SK-N-SH (cell line): Measurements from ENCODE around the gene CBX8. TPM values are rescaled to one million over a fixed set of nuclear protein-coding genes. Genes with fewer than 3 reads are reported as not detected.

Experiments used
- CTCF ChIA-PET: fragments of 300-600, 350-600 bp; formaldehyde crosslinking; extraction: SDS; loops from one replicate; lab custom pipeline; 2021; lab: Yijun Ruan, JAX
- POLR2A ChIA-PET: fragments of 350-600 bp; sonication (Branson Sonifier 250); formaldehyde crosslinking; extraction: SDS; loops from one replicate; lab custom pipeline; 2020; ENCODE audit warnings: antibody characterized with exemption, inconsistent platforms; lab: Yijun Ruan, JAX
- DNase-seq: peaks from one replicate; pipeline ENCODE4 v3.0.0; 2012
- H2AFZ ChIP-seq: fragments of 200-600 bp; sonication (generic); 2 replicates; pipeline ENCODE4 v1.8.1; 2016; ENCODE audit warnings: antibody characterized with exemption, mild to moderate bottlenecking, low read depth
- H3F3A ChIP-seq: fragments of 200-600 bp; sonication (generic); replicated peaks from 2 replicates; pipeline ENCODE3; 2016; ENCODE audit warnings: antibody characterized with exemption, mild to moderate bottlenecking; ENCODE audit not compliant: insufficient read depth
- H3K27ac ChIP-seq, 2 experiments: fragments of 200-500 bp in 1 of 2; fragments of 200-600 bp in 1 of 2; sonication (Bioruptor generic) in 1 of 2; sonication (generic), shearing (Covaris generic) in 1 of 2; 2 replicates each; pipeline versions ENCODE4 v1.5.1 to v1.6.1; 2014 to 2016; ENCODE audit warnings: low read depth in 2 of 2, inconsistent platforms in 1 of 2, low read length in 1 of 2, mild to moderate bottlenecking in 1 of 2, mixed read lengths in 1 of 2
- H3K27me3 ChIP-seq: fragments of 200-600 bp; sonication (generic), shearing (Covaris generic); 2 replicates; pipeline ENCODE4 v1.6.1; 2016; ENCODE audit warnings: mixed run types; ENCODE audit not compliant: insufficient read depth
- H3K36me3 ChIP-seq, 2 experiments: fragments of 200-500 bp in 1 of 2; fragments of 200-600 bp in 1 of 2; sonication (Bioruptor generic) in 1 of 2; sonication (generic) in 1 of 2; replicated peaks in 1 of 2; 2 replicates each; pipeline versions ENCODE3 to v1.5.1; 2014 to 2016; ENCODE audit warnings: low read length in 1 of 2, mild to moderate bottlenecking in 1 of 2; ENCODE audit not compliant: insufficient read depth in 2 of 2, control insufficient read depth in 1 of 2
- H3K4me1 ChIP-seq, 2 experiments: fragments of 200-500 bp in 1 of 2; fragments of 200-600 bp in 1 of 2; sonication (Bioruptor generic) in 1 of 2; sonication (generic), shearing (Covaris generic) in 1 of 2; 2 replicates each; pipeline versions ENCODE4 v1.5.1 to v1.6.1; 2014 to 2016; ENCODE audit warnings: low read depth in 1 of 2, low read length in 1 of 2, mixed run types in 1 of 2; ENCODE audit not compliant: insufficient read depth in 2 of 2, control insufficient read depth in 1 of 2
- H3K4me2 ChIP-seq: fragments of 200-600 bp; sonication (generic), shearing (Covaris generic); 2 replicates; pipeline ENCODE4 v1.6.1; 2017; ENCODE audit warnings: mixed run types
- H3K4me3 ChIP-seq, 2 experiments: fragments of 200-500 bp in 1 of 2; fragments of 200-600 bp in 1 of 2; sonication (Bioruptor generic) in 1 of 2; sonication (generic), shearing (Covaris generic) in 1 of 2; 2 replicates each; pipeline versions ENCODE4 v1.5.1 to v1.8.1; 2014 to 2016; ENCODE audit warnings: low read depth in 2 of 2, inconsistent platforms in 1 of 2, low read length in 1 of 2, mild to moderate bottlenecking in 1 of 2, mixed read lengths in 1 of 2, moderate library complexity in 1 of 2
- H3K79me2 ChIP-seq: fragments of 200-600 bp; sonication (generic); 2 replicates; pipeline ENCODE4 v1.8.1; 2017; ENCODE audit warnings: mild to moderate bottlenecking; ENCODE audit not compliant: insufficient read depth
- H3K9ac ChIP-seq: fragments of 200-600 bp; sonication (generic); 2 replicates; pipeline ENCODE4 v1.6.1; 2017; ENCODE audit warnings: mixed run types
- H3K9me2 ChIP-seq: fragments of 200-600 bp; sonication (generic); 2 replicates; pipeline ENCODE4 v1.6.1; 2017; ENCODE audit warnings: mixed run types
- H3K9me3 ChIP-seq: fragments of 200-600 bp; sonication (generic); 2 replicates; pipeline ENCODE4 v1.6.1; 2017; ENCODE audit warnings: mixed run types, mild to moderate bottlenecking, moderate library complexity
- H4K20me1 ChIP-seq: fragments of 200-600 bp; sonication (generic); 2 replicates; pipeline ENCODE4 v1.6.1; 2017; ENCODE audit warnings: mild to moderate bottlenecking, mixed run types; ENCODE audit not compliant: insufficient read depth
- ELF1 ChIP-seq: IDR thresholded peaks from 2 replicates; pipeline ENCODE4 v1.4.0; 2012
- FOXM1 ChIP-seq: IDR thresholded peaks from 2 replicates; pipeline ENCODE4 v1.4.0; 2012; ENCODE audit warnings: low read depth, mild to moderate bottlenecking
- GATA2 ChIP-seq: sonication (generic); formaldehyde crosslinking; IDR thresholded peaks from 2 replicates; pipeline ENCODE4 v1.5.0; 2020; ENCODE audit warnings: mild to moderate bottlenecking, missing genetic modification reagents
- JUND ChIP-seq: IDR thresholded peaks from 2 replicates; pipeline ENCODE4 v1.4.0; 2012
- MEF2A ChIP-seq: IDR thresholded peaks from 2 replicates; pipeline ENCODE4 v1.4.0; 2012; ENCODE audit warnings: low read depth, borderline replicate concordance
- MXI1 ChIP-seq: IDR thresholded peaks from 2 replicates; pipeline ENCODE4 v1.6.1; 2012; ENCODE audit warnings: mild to moderate bottlenecking, low read depth, low read length, improper control_type of control experiment
- NFIC ChIP-seq: IDR thresholded peaks from 2 replicates; pipeline ENCODE4 v1.4.0; 2012; ENCODE audit warnings: borderline replicate concordance
- NRF1 ChIP-seq: IDR thresholded peaks from 2 replicates; pipeline ENCODE4 v1.6.1; 2012; ENCODE audit warnings: low read depth, mild to moderate bottlenecking, low read length
- RCOR1 ChIP-seq: fragments of 150-350 bp; IDR thresholded peaks from 2 replicates; pipeline ENCODE4 v1.6.1; 2017; ENCODE audit warnings: antibody characterized with exemption, low read length
- RXRA ChIP-seq: IDR thresholded peaks from 2 replicates; pipeline ENCODE4 v1.4.0; 2012; ENCODE audit warnings: low read depth, mild to moderate bottlenecking, borderline replicate concordance
- TAF1 ChIP-seq: IDR thresholded peaks from 2 replicates; pipeline ENCODE4 v1.6.1; 2012; ENCODE audit warnings: low read depth, mild to moderate bottlenecking, low read length, moderate library complexity, borderline replicate concordance
- TEAD4 ChIP-seq: IDR thresholded peaks from 2 replicates; pipeline ENCODE4 v1.4.0; 2012; ENCODE audit warnings: mild to moderate bottlenecking, borderline replicate concordance; ENCODE audit not compliant: insufficient read depth
- WGBS: methylation state at CpG from one replicate; pipeline ENCODE4 v1.1.6; 2017; ENCODE audit warnings: low lambda C conversion rate; 5-methylcytosine and 5-hydroxymethylcytosine counted together
- polyA plus RNA-seq, 3 experiments: library from polyadenylated mRNA; depleted of rRNA; stranded (reverse); fragments of >200 nt; gene quantifications; 2 replicates each; pipeline ENCODE4 v1.2.3, GENCODE V29; 2012
- TF ChIP-seq, protein P1 (sequence below): fragments of 150-350 bp; IDR thresholded peaks from 2 replicates; pipeline ENCODE4 v1.6.1; 2017; ENCODE audit warnings: antibody characterized with exemption, low read length, low read depth, borderline replicate concordance

The CBX8 gene
- polyA plus RNA-seq, 1 of the 3 experiments (the other 2 are of a cell fraction): 2.9 TPM

GRCh38 chr17:79750650-79751545 is 46.0 kb downstream of the CBX8 start:
- H3K27me3 ChIP-seq: peaks cover 26% of the 10 kb centered on the region
- no peaks in the 10 kb centered on the region for H3K79me2 ChIP-seq
- H3K27ac ChIP-seq: no peak overlapping the region
- POLR2A ChIA-PET: no interaction called here
- no peak overlapping the region for H3K4me3 ChIP-seq
- peaks cover 0 to 6% of the 10 kb centered on the region in 2 experiments; a peak in 1 of 4 replicates for H3K4me1 ChIP-seq
- H3F3A ChIP-seq: peaks cover 16% of the 10 kb centered on the region
- no peaks in the 10 kb centered on the region for H3K9me3 ChIP-seq
- no peaks in the 10 kb centered on the region for H4K20me1 ChIP-seq
- no peak for DNase-seq
- WGBS: 66% methylated on average over 13 of the region's 13 CpGs
- CTCF ChIA-PET: interaction anchor here (1.1 to 3.1 kb wide), 5 partner anchors 9 to 84 kb away, joined by 5 to 22 read pairs (median 7); partner anchors contain the start of gene CBX2
- H3K4me2 ChIP-seq: no peak overlapping the region
- H3K36me3 ChIP-seq: no peaks in the 10 kb centered on the region
- TF ChIP-seq NRF1 (no peak), MXI1 (no peak), TEAD4 (no peak)
- no peak overlapping the region for H3K9ac ChIP-seq
- H3K9me2 ChIP-seq: no peaks in the 10 kb centered on the region
- H2AFZ ChIP-seq: no peak overlapping the region

DNA sequence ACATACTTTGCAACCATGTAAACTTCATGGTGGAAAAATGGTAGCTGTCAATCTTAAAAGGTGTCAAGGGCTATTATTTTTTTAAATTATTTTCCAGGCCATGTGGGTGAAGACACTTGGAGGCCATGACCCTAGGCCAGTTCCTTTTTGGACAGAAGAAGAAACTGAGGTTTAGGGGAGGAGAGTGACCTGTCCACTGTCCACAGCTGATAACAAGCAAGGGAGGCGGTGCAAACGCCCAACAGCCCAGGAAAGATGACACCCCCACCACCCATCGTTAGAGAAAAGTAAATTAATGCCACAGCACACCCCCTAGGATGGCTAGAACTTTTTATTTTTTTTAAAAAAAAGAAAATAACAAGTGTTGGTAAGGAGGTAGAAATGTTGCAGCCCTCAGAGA is 46.9 kb downstream of the CBX8 start:
- POLR2A ChIA-PET: no interaction called here
- H3K4me3 ChIP-seq: no peak overlapping the region
- H3K36me3 ChIP-seq: no peaks in the 10 kb centered on the region
- no peaks in the 10 kb centered on the region for H3K79me2 ChIP-seq
- no peak overlapping the region for H3K27ac ChIP-seq
- no peaks in the 10 kb centered on the region for H3K9me3 ChIP-seq
- 76% methylated on average over 3 of the region's 3 CpGs for WGBS
- H2AFZ ChIP-seq: no peak overlapping the region
- no peak overlapping the region for H3K4me2 ChIP-seq
- peaks cover 22% of the 10 kb centered on the region for H3K27me3 ChIP-seq
- H3K9me2 ChIP-seq: no peaks in the 10 kb centered on the region
- peaks cover 0 to 6% of the 10 kb centered on the region in 2 experiments; a peak in 1 of 4 replicates for H3K4me1 ChIP-seq
- CTCF ChIA-PET: interaction anchor here (0.7 to 1.7 kb wide), 6 partner anchors 9 to 113 kb away, joined by 3 to 13 read pairs (median 4); partner anchors contain the start of gene CBX2
- no peak overlapping the region for H3K9ac ChIP-seq
- peaks cover 16% of the 10 kb centered on the region for H3F3A ChIP-seq
- H4K20me1 ChIP-seq: no peaks in the 10 kb centered on the region
- DNase-seq: no peak
- TF ChIP-seq JUND (no peak), RXRA (no peak), GATA2 (CRISPR knock-in tag) (no peak), FOXM1 (no peak), ELF1 (no peak), TAF1 (no peak), NFIC (no peak), RCOR1 (no peak), MEF2A (no peak)
- TF ChIP-seq, protein P1, sequence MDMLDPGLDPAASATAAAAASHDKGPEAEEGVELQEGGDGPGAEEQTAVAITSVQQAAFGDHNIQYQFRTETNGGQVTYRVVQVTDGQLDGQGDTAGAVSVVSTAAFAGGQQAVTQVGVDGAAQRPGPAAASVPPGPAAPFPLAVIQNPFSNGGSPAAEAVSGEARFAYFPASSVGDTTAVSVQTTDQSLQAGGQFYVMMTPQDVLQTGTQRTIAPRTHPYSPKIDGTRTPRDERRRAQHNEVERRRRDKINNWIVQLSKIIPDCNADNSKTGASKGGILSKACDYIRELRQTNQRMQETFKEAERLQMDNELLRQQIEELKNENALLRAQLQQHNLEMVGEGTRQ: no peak
